ENCODE results near the gene ACO1. TPM values are rescaled to one million over a fixed set of nuclear protein-coding genes. Genes with fewer than 3 reads are reported as not detected.

The ACO1 gene
- total RNA-seq, 1 experiment from 2014 or later: 36.2 TPM

DNA sequence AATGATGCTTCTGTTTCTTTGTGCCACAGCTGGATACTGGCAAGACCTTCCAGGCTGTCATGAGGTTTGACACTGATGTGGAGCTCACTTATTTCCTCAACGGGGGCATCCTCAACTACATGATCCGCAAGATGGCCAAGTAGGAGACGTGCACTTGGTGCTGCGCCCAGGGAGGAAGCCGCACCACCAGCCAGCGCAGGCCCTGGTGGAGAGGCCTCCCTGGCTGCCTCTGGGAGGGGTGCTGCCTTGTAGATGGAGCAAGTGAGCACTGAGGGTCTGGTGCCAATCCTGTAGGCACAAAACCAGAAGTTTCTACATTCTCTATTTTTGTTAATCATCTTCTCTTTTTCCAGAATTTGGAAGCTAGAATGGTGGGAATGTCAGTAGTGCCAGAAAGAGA, 65.5 kb downstream of the ACO1 start:
- ChIA-PET CTCF (no interaction called here), POLR2A (no interaction called here), RAD21 (ENCODE audit: low non-redundant PET in 1 of 2, low total read pairs in 2 of 2, uncharacterized antibody in 2 of 2, unreplicated experiment in 2 of 2) (no interaction called here)
- intact Hi-C loops (cut with micrococcal nuclease): no loop called here
- H3K4me1 ChIP-seq (ENCODE audit: control insufficient read depth in 1 of 2, insufficient read depth in 2 of 2, low read length in 2 of 2): no peaks in the 10 kb centered on the region
- TF ChIP-seq, protein P1, sequence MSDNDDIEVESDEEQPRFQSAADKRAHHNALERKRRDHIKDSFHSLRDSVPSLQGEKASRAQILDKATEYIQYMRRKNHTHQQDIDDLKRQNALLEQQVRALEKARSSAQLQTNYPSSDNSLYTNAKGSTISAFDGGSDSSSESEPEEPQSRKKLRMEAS (IDR thresholded peaks at IDR 0.05): no peak
- TF ChIP-seq POLR2AphosphoS5 (IDR thresholded peaks at IDR 0.05; ENCODE audit: low read depth, low read length) (no peak), EZH2phosphoT487 (IDR thresholded peaks at IDR 0.05; ENCODE audit: borderline replicate concordance) (no peak)
- no peaks in the 10 kb centered on the region for H3K9me2 ChIP-seq (ENCODE audit: insufficient read depth)
- ATAC-seq: no peak
- H2AFZ ChIP-seq (ENCODE audit: low read depth, low read length, poor library complexity, severe bottlenecking): no peak overlapping the region
- H3K27ac ChIP-seq (ENCODE audit: low read depth, low read length): no peak overlapping the region
- no peaks in the 10 kb centered on the region for H4K20me1 ChIP-seq (ENCODE audit: insufficient read depth)
- H3K79me2 ChIP-seq (ENCODE audit: insufficient read depth, low read length): no peaks in the 10 kb centered on the region
- no peak overlapping the region for H3K9ac ChIP-seq (ENCODE audit: low read length)
- no peak for DNase-seq (ENCODE audit: low read depth, low spot score)
- no peak overlapping the region for H3K4me2 ChIP-seq (ENCODE audit: low read length)
- H3K27me3 ChIP-seq (ENCODE audit: insufficient read depth, low read length): no peaks in the 10 kb centered on the region
- H3K36me3 ChIP-seq (ENCODE audit: control insufficient read depth in 1 of 2, insufficient read depth in 2 of 2, low read length in 2 of 2): peaks cover 5 to 21% of the 10 kb centered on the region in 2 experiments; a peak in 3 of 4 replicates
- H3K9me3 ChIP-seq (ENCODE audit: control insufficient read depth in 1 of 2, insufficient read depth in 1 of 2, low read depth in 1 of 2, low read length in 2 of 2): no peaks in the 10 kb centered on the region
- H3K4me3 ChIP-seq (replicated peaks in 1 of 2; ENCODE audit: low read depth in 1 of 2, low read length in 2 of 2): no peak overlapping the region
- no TSS peak for BruUV-seq (replicated peaks)

DNA sequence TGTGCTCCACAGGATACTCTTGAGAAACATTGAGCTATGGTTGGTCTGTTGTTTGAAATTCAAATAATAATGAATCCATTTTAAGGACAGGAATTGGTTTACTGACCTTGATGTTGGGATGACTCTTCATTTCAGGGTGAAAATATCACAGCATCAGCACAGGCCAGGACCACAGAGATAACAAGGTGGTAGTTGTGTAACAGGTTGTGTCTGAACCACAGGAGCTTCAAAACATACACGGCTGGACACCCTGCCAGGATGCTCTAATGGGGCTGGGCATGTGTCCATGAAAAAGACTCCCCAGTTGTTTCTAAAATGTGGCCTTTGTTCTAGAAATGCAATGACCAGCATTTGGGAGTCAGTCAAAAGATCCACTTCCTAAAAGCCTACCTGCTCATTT, 69.8 kb downstream of the ACO1 start:
- CTCF ChIA-PET: no interaction called here
- ATAC-seq (no peak), DNase-seq (ENCODE audit: low read depth, low spot score) (no peak)
- TF ChIP-seq EZH2phosphoT487 (IDR thresholded peaks at IDR 0.05; ENCODE audit: borderline replicate concordance) (no peak), YY1 (IDR thresholded peaks at IDR 0.05; ENCODE audit: extremely low read depth, insufficient replicate concordance, low read depth, low read length) (no peak), SIN3A (IDR thresholded peaks at IDR 0.05; ENCODE audit: low read depth) (no peak)
- TF ChIP-seq, protein P2, sequence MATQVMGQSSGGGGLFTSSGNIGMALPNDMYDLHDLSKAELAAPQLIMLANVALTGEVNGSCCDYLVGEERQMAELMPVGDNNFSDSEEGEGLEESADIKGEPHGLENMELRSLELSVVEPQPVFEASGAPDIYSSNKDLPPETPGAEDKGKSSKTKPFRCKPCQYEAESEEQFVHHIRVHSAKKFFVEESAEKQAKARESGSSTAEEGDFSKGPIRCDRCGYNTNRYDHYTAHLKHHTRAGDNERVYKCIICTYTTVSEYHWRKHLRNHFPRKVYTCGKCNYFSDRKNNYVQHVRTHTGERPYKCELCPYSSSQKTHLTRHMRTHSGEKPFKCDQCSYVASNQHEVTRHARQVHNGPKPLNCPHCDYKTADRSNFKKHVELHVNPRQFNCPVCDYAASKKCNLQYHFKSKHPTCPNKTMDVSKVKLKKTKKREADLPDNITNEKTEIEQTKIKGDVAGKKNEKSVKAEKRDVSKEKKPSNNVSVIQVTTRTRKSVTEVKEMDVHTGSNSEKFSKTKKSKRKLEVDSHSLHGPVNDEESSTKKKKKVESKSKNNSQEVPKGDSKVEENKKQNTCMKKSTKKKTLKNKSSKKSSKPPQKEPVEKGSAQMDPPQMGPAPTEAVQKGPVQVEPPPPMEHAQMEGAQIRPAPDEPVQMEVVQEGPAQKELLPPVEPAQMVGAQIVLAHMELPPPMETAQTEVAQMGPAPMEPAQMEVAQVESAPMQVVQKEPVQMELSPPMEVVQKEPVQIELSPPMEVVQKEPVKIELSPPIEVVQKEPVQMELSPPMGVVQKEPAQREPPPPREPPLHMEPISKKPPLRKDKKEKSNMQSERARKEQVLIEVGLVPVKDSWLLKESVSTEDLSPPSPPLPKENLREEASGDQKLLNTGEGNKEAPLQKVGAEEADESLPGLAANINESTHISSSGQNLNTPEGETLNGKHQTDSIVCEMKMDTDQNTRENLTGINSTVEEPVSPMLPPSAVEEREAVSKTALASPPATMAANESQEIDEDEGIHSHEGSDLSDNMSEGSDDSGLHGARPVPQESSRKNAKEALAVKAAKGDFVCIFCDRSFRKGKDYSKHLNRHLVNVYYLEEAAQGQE (IDR thresholded peaks at IDR 0.05; ENCODE audit: low read depth): no peak
- H2AFZ ChIP-seq (ENCODE audit: low read depth, low read length, poor library complexity, severe bottlenecking): no peak overlapping the region
- H3K27me3 ChIP-seq (ENCODE audit: insufficient read depth, low read length): no peaks in the 10 kb centered on the region
- intact Hi-C loops (cut with micrococcal nuclease): no loop called here
- H3K79me2 ChIP-seq (ENCODE audit: insufficient read depth, low read length): no peaks in the 10 kb centered on the region
- H3K9me3 ChIP-seq (ENCODE audit: control insufficient read depth in 1 of 2, insufficient read depth in 1 of 2, low read depth in 1 of 2, low read length in 2 of 2): no peaks in the 10 kb centered on the region
- POLR2A ChIA-PET: no interaction called here
- no TSS peak for BruUV-seq (replicated peaks)
- peaks cover 5 to 25% of the 10 kb centered on the region in 2 experiments; a peak in 3 of 4 replicates for H3K36me3 ChIP-seq (ENCODE audit: control insufficient read depth in 1 of 2, insufficient read depth in 2 of 2, low read length in 2 of 2)
- no peak overlapping the region for H3K27ac ChIP-seq (ENCODE audit: low read depth, low read length)
- H3K4me3 ChIP-seq (replicated peaks in 1 of 2; ENCODE audit: low read depth in 1 of 2, low read length in 2 of 2): no peak overlapping the region
- no peak overlapping the region for H3K9ac ChIP-seq (ENCODE audit: low read length)
- RAD21 ChIA-PET (ENCODE audit: low non-redundant PET in 1 of 2, low total read pairs in 2 of 2, uncharacterized antibody in 2 of 2, unreplicated experiment in 2 of 2): no interaction called here
- H3K9me2 ChIP-seq (ENCODE audit: insufficient read depth): no peaks in the 10 kb centered on the region
- H3K4me1 ChIP-seq (ENCODE audit: control insufficient read depth in 1 of 2, insufficient read depth in 2 of 2, low read length in 2 of 2): no peaks in the 10 kb centered on the region
- H3K4me2 ChIP-seq (ENCODE audit: low read length): no peak overlapping the region
- no peaks in the 10 kb centered on the region; the same call in 1 of the 2 replicates for H4K20me1 ChIP-seq (ENCODE audit: insufficient read depth)
